Heart right ventricle (tissue), 16 donors: ENCODE data around the gene CELA2A. TPM values are rescaled to one million over a fixed set of nuclear protein-coding genes. Genes with fewer than 3 reads are reported as not detected.

ENCODE experiments used
- ATAC-seq, 8 donors: fragments of 200-7000 bp; cut with Tn5 transposase; one replicate each; pipeline ENCODE4 v1.9.1; 2020; ENCODE audit warnings: mild to moderate bottlenecking in 8 of 8, moderate library complexity in 8 of 8, moderate number of reproducible peaks in 1 of 8
- DNase-seq, 2 donors: peaks; one replicate each; pipeline ENCODE4 v3.0.0-alpha.2; 2020
- H3K27ac ChIP-seq, 10 donors: fragments of 200-600 bp; sonication (generic) in 2 of 10; one replicate each; pipeline versions ENCODE4 v1.5.0 to v1.8.0; 2020 to 2022; ENCODE audit warnings: mild to moderate bottlenecking in 3 of 10
- H3K27me3 ChIP-seq, 7 donors: fragments of 200-600 bp; one replicate each; pipeline ENCODE4 v1.8.0; 2021 to 2022; ENCODE audit warnings: mild to moderate bottlenecking in 2 of 7
- H3K36me3 ChIP-seq, 9 donors: fragments of 200-600 bp; sonication (generic) in 1 of 9; one replicate each; pipeline versions ENCODE4 v1.5.0 to v1.8.0; 2020 to 2022; ENCODE audit warnings: mild to moderate bottlenecking in 2 of 9
- H3K4me1 ChIP-seq, 9 donors: fragments of 200-600 bp; sonication (generic) in 1 of 9; one replicate each; pipeline versions ENCODE4 v1.5.0 to v1.8.0; 2020 to 2022; ENCODE audit warnings: mild to moderate bottlenecking in 4 of 9
- H3K4me3 ChIP-seq, 10 donors: fragments of 200-600 bp; sonication (generic) in 2 of 10; one replicate each; pipeline versions ENCODE4 v1.5.0 to v1.8.0; 2020 to 2022; ENCODE audit warnings: mild to moderate bottlenecking in 7 of 10, moderate library complexity in 2 of 10
- H3K9me3 ChIP-seq, 11 donors: fragments of 200-600 bp in 10 of 11; sonication (generic) in 2 of 11; one replicate each; pipeline versions ENCODE4 v1.5.0 to v1.8.0; 2013 to 2022; ENCODE audit warnings: mild to moderate bottlenecking in 2 of 11, control low read depth in 1 of 11, moderate library complexity in 1 of 11
- WGBS, 2 donors: extraction: QIAGEN DNeasy Blood & Tissue Kit; methylation state at CpG; one replicate each; pipeline ENCODE4 v1.1.7; 2013; ENCODE audit warnings: inconsistent platforms in 1 of 2; 5-methylcytosine and 5-hydroxymethylcytosine counted together
- intact Hi-C, 10 donors: fragments of 100-400 bp; cut with DNase I; formaldehyde crosslinking; loops; one replicate each; pipeline versions ENCODE4 v1.11.1 to v1.14.2; 2022
- polyA plus RNA-seq, 2 donors: library from polyadenylated mRNA; stranded (reverse); fragments of 200-250 nt; gene quantifications; one replicate each; pipeline ENCODE4 v1.2.3, GENCODE V29; 2013
- total RNA-seq, 10 donors: library from RNA; stranded (reverse); fragmentation: NEBNext Ultra II Directional in 3 of 10; extraction: Animal tissue kit (Norgen Biotek cat#: 25700) in 3 of 10; gene quantifications; one replicate each; pipeline versions ENCODE4 v1.2.1 to v1.2.4, GENCODE V29; 2021 to 2023
- TF ChIP-seq, protein P1 (sequence below), 9 donors: fragments of 200-600 bp; sonication (generic) in 2 of 9; IDR thresholded peaks; one replicate each; pipeline versions ENCODE4 v1.5.0 to v1.8.0; 2021 to 2022; ENCODE audit warnings: antibody characterized with exemption in 9 of 9, mild to moderate bottlenecking in 5 of 9, moderate library complexity in 1 of 9
- donor health status: Arrhythmogenic right ventricular cardiomyopathy.
- donor health status: ischemic (EF 13 %, LVEDD 7.1; RV severe dilation, severe dysfunction).
- donor health status: healthy with polysubstance abuse.
- donor health status: DM: no; HTN: yes; CAD: no.
- donor health status: DM: no; HTN: no; CAD: no.
- donor health status: ischemic (EF 25% LVEDD 6.9; RV normal size, moderate dysfunction).
- donor health status: ischemic (EF 25% LVEDD 5.7; RV mildly dilated, moderate dysfunction).
- donor health status: healthy.
- donor health status: DM: yes; HTN: yes; CAD: no.
- donor health status: Ischemic cardiomyopathy.
- donor health status: ischemic (EF 35%, LVEDD 5.7; RV mildly dilated, moderate dysfunction).
- donor health status: nonischemic (EF 11% LVEDD 7.7; RV severe dilation, severe dysfunction).
- donor health status: DM: yes; HTN: yes; CAD: no.
- donor health status: PGD.
- donor health status: ischemic (EF 29% LVEDD 5.4; RV normal size, mild dysfunction).
- donor health status: nonischemic (EF 23%, LVEDD 6.1; RV moderate dilation, normal function).

Gene CELA2A
- total and polyA plus RNA-seq, 12 donors: 0.09 to 1.6 (median 1.1) TPM; not detected in 4

DNA sequence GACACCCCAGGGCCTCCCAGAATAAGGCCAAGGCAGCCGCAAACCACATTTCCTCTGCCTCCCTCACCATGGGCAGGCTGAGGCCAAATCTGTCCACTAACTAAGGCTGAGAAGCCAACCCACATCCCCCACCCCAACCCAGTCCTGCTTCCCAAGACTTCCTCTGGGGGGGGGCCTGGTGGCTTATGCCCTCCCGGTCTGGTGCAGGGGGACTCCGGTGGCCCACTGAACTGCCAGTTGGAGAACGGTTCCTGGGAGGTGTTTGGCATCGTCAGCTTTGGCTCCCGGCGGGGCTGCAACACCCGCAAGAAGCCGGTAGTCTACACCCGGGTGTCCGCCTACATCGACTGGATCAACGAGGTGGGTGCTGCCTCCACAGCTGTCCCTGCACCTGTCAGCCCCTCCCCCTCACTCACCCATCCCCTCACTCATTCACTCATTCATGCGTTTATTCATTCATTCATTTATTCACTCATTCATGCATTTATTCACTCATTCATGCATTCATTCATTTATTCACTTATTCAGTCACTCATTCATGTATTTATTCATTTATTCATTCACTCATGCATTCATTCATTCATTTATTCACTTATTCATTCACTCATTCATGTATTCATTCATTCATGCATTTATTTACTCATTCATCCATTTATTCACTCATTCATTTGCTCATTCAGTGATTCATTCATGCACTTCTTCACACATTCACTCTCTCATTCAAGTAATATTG is 11.0 kb upstream of the CELA2A start:
- ATAC-seq (no peak), DNase-seq (no peak)
- Histone ChIP-seq H3K4me3 (no peak overlapping the region), H3K4me1 (peaks cover 0 to 4% (median 0%) of the 10 kb centered on the region in 9 donors), H3K9me3 (peaks cover 0 to under 1% (median 0%) of the 10 kb centered on the region in 11 donors), H3K27me3 (peaks cover 0 to 18% (median 8%) of the 10 kb centered on the region in 7 donors), H3K27ac (no peak overlapping the region), H3K36me3 (no peaks in the 10 kb centered on the region)
- intact Hi-C loops: loop anchor here in 1 of 10 donors (10.0 kb wide), 1 partner anchor 61 kb away; no protein-coding TSS in a partner anchor
- TF ChIP-seq, protein P1, sequence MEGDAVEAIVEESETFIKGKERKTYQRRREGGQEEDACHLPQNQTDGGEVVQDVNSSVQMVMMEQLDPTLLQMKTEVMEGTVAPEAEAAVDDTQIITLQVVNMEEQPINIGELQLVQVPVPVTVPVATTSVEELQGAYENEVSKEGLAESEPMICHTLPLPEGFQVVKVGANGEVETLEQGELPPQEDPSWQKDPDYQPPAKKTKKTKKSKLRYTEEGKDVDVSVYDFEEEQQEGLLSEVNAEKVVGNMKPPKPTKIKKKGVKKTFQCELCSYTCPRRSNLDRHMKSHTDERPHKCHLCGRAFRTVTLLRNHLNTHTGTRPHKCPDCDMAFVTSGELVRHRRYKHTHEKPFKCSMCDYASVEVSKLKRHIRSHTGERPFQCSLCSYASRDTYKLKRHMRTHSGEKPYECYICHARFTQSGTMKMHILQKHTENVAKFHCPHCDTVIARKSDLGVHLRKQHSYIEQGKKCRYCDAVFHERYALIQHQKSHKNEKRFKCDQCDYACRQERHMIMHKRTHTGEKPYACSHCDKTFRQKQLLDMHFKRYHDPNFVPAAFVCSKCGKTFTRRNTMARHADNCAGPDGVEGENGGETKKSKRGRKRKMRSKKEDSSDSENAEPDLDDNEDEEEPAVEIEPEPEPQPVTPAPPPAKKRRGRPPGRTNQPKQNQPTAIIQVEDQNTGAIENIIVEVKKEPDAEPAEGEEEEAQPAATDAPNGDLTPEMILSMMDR (IDR thresholded peaks at IDR 0.05): no peak
- 78 to 86% methylated on average over 14 of the region's 14 CpGs for WGBS, 2 donors

DNA sequence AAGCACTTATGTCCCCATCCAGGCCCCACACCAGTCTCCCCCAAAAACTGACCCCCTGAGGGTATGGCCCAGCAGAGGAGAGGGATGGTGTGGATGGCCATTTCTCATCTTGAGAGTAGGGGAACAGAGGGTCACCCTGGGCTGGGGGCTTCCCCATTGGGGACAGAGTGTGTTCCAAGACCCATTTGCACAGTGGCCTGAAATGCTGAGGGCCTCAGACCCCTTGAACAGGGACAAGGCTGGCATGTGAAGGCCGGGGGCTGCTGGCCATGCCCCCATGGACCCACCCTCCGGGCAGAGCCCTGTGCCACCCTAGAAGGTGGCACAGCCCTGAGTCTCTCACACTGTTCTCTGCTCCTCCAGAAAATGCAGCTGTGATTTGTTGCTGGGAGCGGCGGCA is 10.3 kb upstream of the CELA2A start:
- Histone ChIP-seq H3K9me3 (peaks cover 0 to 7% (median 0%) of the 10 kb centered on the region in 11 donors), H3K4me3 (no peak overlapping the region), H3K4me1 (peaks cover 0 to 4% (median 0%) of the 10 kb centered on the region in 9 donors), H3K27ac (no peak overlapping the region), H3K36me3 (no peaks in the 10 kb centered on the region), H3K27me3 (peaks cover 0 to 18% (median 8%) of the 10 kb centered on the region in 7 donors)
- ATAC-seq (no peak), DNase-seq (no peak)
- 87 to 88% methylated on average over 4 of the region's 4 CpGs for WGBS, 2 donors
- intact Hi-C loops: loop anchor here in 1 of 10 donors (10.0 kb wide), 1 partner anchor 61 kb away; no protein-coding TSS in a partner anchor
- TF ChIP-seq, protein P1 (IDR thresholded peaks at IDR 0.05): no peak

DNA sequence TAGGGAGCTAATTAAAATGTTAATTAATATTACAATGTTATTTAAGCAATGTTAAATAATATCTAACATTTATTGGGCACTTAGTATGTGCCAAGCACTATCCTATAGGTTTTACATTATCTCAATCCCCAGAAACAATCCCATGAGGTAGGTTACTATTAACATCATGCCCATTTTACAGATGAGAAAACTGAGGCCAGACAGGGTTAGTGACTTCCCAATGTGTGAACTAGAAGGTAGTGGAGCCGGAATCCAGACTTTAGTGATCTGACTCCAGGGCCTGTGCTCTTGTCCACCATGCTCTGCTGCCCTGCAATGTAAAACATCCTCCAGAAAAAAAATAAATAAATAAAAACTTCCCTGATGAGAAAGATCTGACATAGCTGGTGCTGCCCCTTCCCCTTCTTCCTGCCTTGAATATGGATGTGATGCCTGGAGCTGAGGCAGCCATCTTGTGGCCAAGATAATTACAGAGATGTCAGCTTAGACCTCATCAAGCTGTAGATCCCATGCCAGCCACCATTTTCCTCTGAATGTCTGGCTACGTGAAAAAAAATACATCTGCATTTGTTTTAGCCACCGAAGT is 7.6 kb upstream of the CELA2A start:
- Histone ChIP-seq H3K4me3 (no peak overlapping the region), H3K27me3 (peaks cover 0 to 18% (median 8%) of the 10 kb centered on the region in 7 donors), H3K36me3 (no peaks in the 10 kb centered on the region), H3K27ac (no peak overlapping the region), H3K9me3 (peaks cover 0 to 10% (median 0%) of the 10 kb centered on the region in 11 donors), H3K4me1 (peaks cover 0 to 4% (median 0%) of the 10 kb centered on the region in 9 donors)
- no peak for DNase-seq
- 79 to 87% methylated on average over 3 of the region's 3 CpGs for WGBS, 2 donors
- intact Hi-C loops: loop anchor here in 1 of 10 donors (10.0 kb wide), 1 partner anchor 64 kb away; no protein-coding TSS in a partner anchor
- TF ChIP-seq, protein P1 (IDR thresholded peaks at IDR 0.05): no peak
- no peak for ATAC-seq

DNA sequence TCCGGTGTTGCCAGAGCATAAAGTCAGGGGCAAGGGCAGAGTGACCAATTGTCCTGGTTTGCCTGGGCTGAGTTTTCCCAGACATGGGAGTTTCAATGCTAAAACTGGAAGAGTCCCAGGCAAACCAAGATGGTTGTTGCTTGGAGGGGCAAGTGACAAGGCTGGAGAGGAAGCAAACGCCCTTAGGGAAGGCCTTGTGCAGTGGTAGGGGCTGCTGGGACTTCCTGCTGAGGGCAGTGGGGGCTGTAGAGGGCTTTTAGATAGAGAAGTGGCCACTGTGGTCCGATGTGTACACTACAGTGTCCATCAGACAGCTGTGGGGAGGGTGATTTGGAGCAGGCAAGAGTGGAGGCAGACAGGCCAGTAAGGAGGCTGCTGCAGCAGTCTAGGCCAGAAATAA is 7.0 kb upstream of the CELA2A start:
- no peak overlapping the region for H3K4me3 ChIP-seq
- no peak overlapping the region for H3K27ac ChIP-seq
- H3K36me3 ChIP-seq: no peaks in the 10 kb centered on the region
- ATAC-seq (no peak), DNase-seq (no peak)
- WGBS, 2 donors: 65 to 68% methylated on average over 3 of the region's 3 CpGs
- peaks cover 0 to under 1% (median 0%) of the 10 kb centered on the region in 9 donors for H3K4me1 ChIP-seq
- TF ChIP-seq, protein P1 (IDR thresholded peaks at IDR 0.05): no peak
- intact Hi-C loops: loop anchor here in 1 of 10 donors (10.0 kb wide), 1 partner anchor 65 kb away; no protein-coding TSS in a partner anchor
- H3K9me3 ChIP-seq: peaks cover 0 to 10% (median 0%) of the 10 kb centered on the region in 11 donors
- peaks cover 0 to 18% (median 8%) of the 10 kb centered on the region in 7 donors for H3K27me3 ChIP-seq
